Spleen (tissue), 7 donors: ENCODE data around the gene RND3.

ENCODE experiments used
- CTCF ChIP-seq, 11 experiments: fragments of 200-600 bp in 7 of 11; fragments of 450-650 bp in 4 of 11; sonication (generic) in 4 of 11; IDR thresholded peaks in 8 of 11; conservative IDR thresholded peaks in 3 of 11; 1 replicate in 7 of 11; 2 replicates in 4 of 11; pipeline versions ENCODE4 v1.4.0 to v1.8.0; 2016 to 2021; ENCODE audit warnings: antibody characterized with exemption in 11 of 11, inconsistent platforms in 4 of 11, mild to moderate bottlenecking in 1 of 11
- POLR2AphosphoS5 ChIP-seq, 3 donors: sonication (generic); formaldehyde crosslinking; IDR thresholded peaks; one replicate each; pipeline ENCODE4 v1.5.1; 2017; ENCODE audit warnings: antibody characterized with exemption in 3 of 3
- donor health status: DM: no; HTN: no; CAD: no; lungs with moderate emphysema.
- donor health status: DM: no; HTN: no; CAD: no.
- donor health status: DM: no; HTN: no; CAD: no.

GRCh38 chr2:150484006-150484405 is 3.5 kb downstream of the RND3 start:
- TF ChIP-seq CTCF (IDR thresholded peaks at IDR 0.05 in 8 of 11, conservative IDR thresholded peaks at IDR 0.05 in 3 of 11) (no peak), POLR2AphosphoS5 (IDR thresholded peaks at IDR 0.05) (no peak)
